ENCODE results near the gene GRHPR.
A peak's percentile ranks its signal among the peaks of the same experiment; 100 is the strongest.
"Not testable (repeated sequence)": the region's sequence is repeated elsewhere in the genome, so short reads cannot be mapped to it uniquely, and the experiment has no call there.

GRHPR gene

GRCh38 chr9:37451628-37452027, 29.1 kb downstream of the GRHPR start:
- no peak for DNase-seq

- no peak for DNase-seq
Measured at GRCh38 chr9:37452611-37453010, 30.1 kb downstream of the GRHPR start.

- DNase-seq, result no peak
Measured at GRCh38 chr9:37453827-37454226, 31.3 kb downstream of the GRHPR start.

GRCh38 chr9:37454238-37454637, 31.7 kb downstream of the GRHPR start:
- no peak for DNase-seq

- no peak for DNase-seq
Measured at GRCh38 chr9:37455884-37456647, 33.6 kb downstream of the GRHPR start.

GRCh38 chr9:37456817-37457216, 34.3 kb downstream of the GRHPR start:
- no peak for DNase-seq

GRCh38 chr9:37464006-37464405, 41.5 kb downstream of the GRHPR start:
- DNase-seq, result no peak

- peak; percentile 51 for DNase-seq
Measured at GRCh38 chr9:37464426-37465248, 42.1 kb downstream of the GRHPR start.

GRCh38 chr9:37465249-37466036, 42.9 kb downstream of the GRHPR start, which contains the start of gene ZBTB5:
Gene ZBTB5, minus strand, starts transcription at chr9:37465450. Its CDS starts 22,899 bp downstream, at chr9:37442551.
- peak; percentile 97 for DNase-seq

GRCh38 chr9:37466037-37466709, 43.7 kb downstream of the GRHPR start:
- no peak for DNase-seq

GRCh38 chr9:37467530-37467929, 45.0 kb downstream of the GRHPR start:
- not testable (repeated sequence) for DNase-seq

GRCh38 chr9:37468620-37469019, 46.1 kb downstream of the GRHPR start:
- no peak for DNase-seq

GRCh38 chr9:37471942-37472684, 49.6 kb downstream of the GRHPR start:
- DNase-seq, result no peak

GRCh38 chr9:37473982-37474381, 51.5 kb downstream of the GRHPR start:
- DNase-seq, result not testable (repeated sequence)

- no peak for DNase-seq
Measured at GRCh38 chr9:37474438-37474837, 51.9 kb downstream of the GRHPR start.

GRCh38 chr9:37476930-37477329, 54.4 kb downstream of the GRHPR start:
- DNase-seq, result no peak

GRCh38 chr9:37477443-37477842, 54.9 kb downstream of the GRHPR start:
- not testable (repeated sequence) for DNase-seq

GRCh38 chr9:37477987-37478619, 55.6 kb downstream of the GRHPR start:
- not testable (repeated sequence) for DNase-seq

- no peak for DNase-seq
Measured at GRCh38 chr9:37480759-37481158, 58.3 kb downstream of the GRHPR start.

- peak; percentile 89 for DNase-seq
Measured at GRCh38 chr9:37485389-37486255, 63.1 kb downstream of the GRHPR start, which contains the start of gene POLR1E. Gene POLR1E, plus strand, starts transcription at chr9:37485948. Its CDS starts 100 bp downstream, at chr9:37486048.
